HG02571 (cell line): ENCODE data around the gene NUFIP2.
"Not testable (repeated sequence)": the region's sequence is repeated elsewhere in the genome, so short reads cannot be mapped to it uniquely, and the experiment has no call there.

Source experiments
- ATAC-seq: cut with Tn5 transposase; IDR thresholded peaks from one replicate; pipeline ENCODE4 v1.9.1; 2021; ENCODE audit warnings: mild to moderate bottlenecking, moderate library complexity; ENCODE audit not compliant: unreplicated experiment

NUFIP2 gene

GRCh38 chr17:29293890-29294579 lies at the start of gene NUFIP2:
Gene NUFIP2, minus strand, starts transcription at chr17:29294148. Its CDS starts 89 bp downstream, at chr17:29294059.
- ATAC-seq = peak; percentile 79

- ATAC-seq = no peak
Measured at GRCh38 chr17:29342158-29342765, 48.3 kb upstream of the NUFIP2 start.

GRCh38 chr17:29341726-29342125 lies 47.8 kb upstream of the NUFIP2 start:
- ATAC-seq = no peak

- ATAC-seq = not testable (repeated sequence)
Measured at GRCh38 chr17:29339016-29339415, 45.1 kb upstream of the NUFIP2 start.

- ATAC-seq = no peak
Measured at GRCh38 chr17:29331708-29332085, 37.7 kb upstream of the NUFIP2 start.

- ATAC-seq = no peak
Measured at GRCh38 chr17:29331075-29331707, 37.2 kb upstream of the NUFIP2 start.

- ATAC-seq = no peak
Measured at GRCh38 chr17:29327412-29327811, 33.5 kb upstream of the NUFIP2 start.

- no peak for ATAC-seq
Measured at GRCh38 chr17:29326023-29326813, 32.3 kb upstream of the NUFIP2 start.

GRCh38 chr17:29322363-29322762 lies 28.4 kb upstream of the NUFIP2 start:
- ATAC-seq = no peak

GRCh38 chr17:29303386-29303785 lies 9.4 kb upstream of the NUFIP2 start:
- no peak for ATAC-seq

GRCh38 chr17:29299031-29299430 lies 5.1 kb upstream of the NUFIP2 start:
- ATAC-seq = no peak

GRCh38 chr17:29295420-29295819 lies 1.5 kb upstream of the NUFIP2 start:
- no peak for ATAC-seq

- no peak for ATAC-seq
Measured at GRCh38 chr17:29294580-29294900, 592 bp upstream of the NUFIP2 start.

- ATAC-seq = peak; percentile 19
Measured at GRCh38 chr17:29292992-29293889, 707 bp downstream of the NUFIP2 start.

GRCh38 chr17:29292071-29292991 lies 1.6 kb downstream of the NUFIP2 start:
- no peak for ATAC-seq

GRCh38 chr17:29291163-29291752 lies 2.7 kb downstream of the NUFIP2 start:
- no peak for ATAC-seq

GRCh38 chr17:29289852-29290251 lies 4.1 kb downstream of the NUFIP2 start:
- ATAC-seq = no peak

GRCh38 chr17:29283961-29284360 lies 10.0 kb downstream of the NUFIP2 start:
- ATAC-seq = no peak

- ATAC-seq = no peak
Measured at GRCh38 chr17:29283496-29283895, 10.5 kb downstream of the NUFIP2 start.
